ENCODE measurements around the gene PLCB1.

DNA sequence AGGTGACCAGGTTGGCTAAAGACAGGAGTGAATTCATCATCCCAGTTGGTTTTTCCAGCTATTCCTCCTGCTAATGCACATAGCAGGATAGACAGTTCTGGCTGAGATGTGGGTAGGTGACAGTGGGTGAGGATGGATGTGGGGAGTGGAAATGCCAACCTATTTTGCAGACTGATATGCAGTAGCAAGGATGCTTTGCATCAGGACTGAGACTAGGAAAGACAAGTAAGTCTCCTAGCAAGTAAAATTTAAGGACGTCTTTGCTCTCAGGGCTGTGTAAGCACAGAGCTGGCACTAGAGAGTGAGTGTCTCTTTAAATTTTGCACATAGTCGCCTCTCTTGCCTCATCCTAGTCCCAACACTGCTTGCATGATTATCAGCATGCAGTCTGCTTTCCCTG lies 568.7 kb downstream of the PLCB1 start:
- TF ChIP-seq POLR2AphosphoS5 (IDR thresholded peaks at IDR 0.05; ENCODE audit: borderline replicate concordance, low read depth, low read length) (no peak), EZH2 (IDR thresholded peaks at IDR 0.05) (no peak), FOXP2 (optimal IDR thresholded peaks at IDR 0.05; ENCODE audit: control extremely low read depth, extremely low read length, insufficient read depth) (no peak)

Data from SK-N-MC (cell line).